ENCODE data around the gene FANCF.
"Not testable (repeated sequence)": the region's sequence is repeated elsewhere in the genome, so short reads cannot be mapped to it uniquely, and the experiment has no call there.

Gene FANCF

GRCh38 chr11:22625448-22626287 is at the start of gene FANCF:
Gene FANCF, minus strand, starts transcription at chr11:22625823. Its CDS starts 13 bp downstream, at chr11:22625810.
- peak; percentile 98 for DNase-seq

DNA sequence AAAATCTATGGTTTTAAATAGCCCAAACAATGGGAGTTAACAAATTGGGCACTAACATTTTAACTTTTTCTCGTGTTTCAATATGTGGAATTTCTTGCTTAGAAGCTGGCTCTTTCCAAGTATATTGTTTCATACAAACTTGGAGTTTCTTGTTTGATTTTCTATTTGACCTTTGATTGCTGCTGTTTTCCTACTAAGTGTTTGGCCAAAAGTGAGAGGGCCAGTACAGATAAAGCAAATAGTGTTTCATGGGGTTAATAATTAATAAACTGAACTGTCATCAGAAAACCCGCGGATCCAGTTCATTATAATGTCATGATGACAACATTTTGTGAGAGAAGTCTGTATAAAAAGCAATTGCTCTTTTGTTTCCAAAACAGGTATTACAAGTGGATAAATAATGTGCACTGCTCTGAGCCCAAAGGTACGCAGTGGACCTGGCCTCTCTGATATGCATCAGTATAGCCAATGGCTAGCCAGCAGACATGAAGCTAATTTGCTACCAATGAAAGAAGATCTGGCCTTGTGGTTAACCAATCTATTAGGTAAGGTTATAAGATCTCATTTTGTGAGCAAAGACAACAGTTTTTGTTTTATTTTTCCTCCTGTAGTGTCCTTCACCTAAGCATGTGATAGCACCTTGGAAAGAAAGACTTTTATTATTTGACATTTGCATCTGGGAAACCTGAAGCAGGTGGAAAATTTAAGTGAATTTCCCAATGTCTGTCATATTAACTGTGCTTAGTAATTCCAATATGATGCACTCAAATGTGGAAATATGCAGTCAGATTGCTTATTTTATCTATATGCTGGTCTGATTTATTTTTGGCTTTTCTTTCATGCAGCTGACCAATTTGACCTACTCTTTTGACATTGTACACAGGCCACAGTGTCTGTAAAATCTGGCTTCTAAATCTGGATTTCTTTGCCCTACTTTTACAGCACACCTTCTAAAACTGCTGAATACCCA is 49.1 kb upstream of the FANCF start:
- DNase-seq = no peak

DNA sequence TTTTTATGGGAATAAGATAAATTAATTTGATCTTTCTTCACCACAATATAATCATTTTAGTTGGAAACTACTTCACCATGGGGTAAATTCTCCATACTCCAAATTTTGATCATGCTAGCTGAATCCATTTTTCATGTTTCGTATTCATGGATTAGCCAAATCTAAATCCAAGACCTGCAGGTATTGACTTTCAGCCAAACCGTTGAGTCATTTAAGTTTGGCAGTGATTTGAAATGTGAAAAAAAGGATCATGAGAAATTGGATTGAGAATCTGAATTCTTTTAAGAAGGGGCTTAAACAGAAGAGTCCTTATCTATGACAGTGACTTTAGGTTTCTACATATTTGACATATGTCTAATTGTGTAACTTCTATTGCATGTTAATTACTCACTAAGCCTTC is 46.1 kb upstream of the FANCF start:
- DNase-seq = no peak

DNA sequence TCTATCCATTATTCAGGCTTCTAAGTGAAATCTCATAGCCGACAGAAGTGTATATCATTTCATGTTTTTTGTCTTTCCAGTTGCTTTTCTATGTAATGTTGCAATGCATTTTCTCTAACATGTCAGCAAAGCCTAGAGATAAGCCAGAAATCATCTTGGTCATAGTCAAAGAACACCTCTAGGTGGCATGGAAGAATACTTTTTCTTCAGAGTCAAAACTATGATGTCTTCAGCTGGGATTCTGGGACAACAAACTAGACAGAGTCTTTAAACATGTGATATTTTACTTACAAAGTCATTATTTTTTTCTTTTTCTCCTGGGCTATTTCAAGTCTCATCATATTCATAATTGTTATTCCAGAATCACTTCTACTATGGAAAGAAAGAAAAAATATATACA is 45.2 kb upstream of the FANCF start:
- DNase-seq = peak; percentile 67

- no peak for DNase-seq
Measured at GRCh38 chr11:22669368-22669767, 43.7 kb upstream of the FANCF start.

DNA sequence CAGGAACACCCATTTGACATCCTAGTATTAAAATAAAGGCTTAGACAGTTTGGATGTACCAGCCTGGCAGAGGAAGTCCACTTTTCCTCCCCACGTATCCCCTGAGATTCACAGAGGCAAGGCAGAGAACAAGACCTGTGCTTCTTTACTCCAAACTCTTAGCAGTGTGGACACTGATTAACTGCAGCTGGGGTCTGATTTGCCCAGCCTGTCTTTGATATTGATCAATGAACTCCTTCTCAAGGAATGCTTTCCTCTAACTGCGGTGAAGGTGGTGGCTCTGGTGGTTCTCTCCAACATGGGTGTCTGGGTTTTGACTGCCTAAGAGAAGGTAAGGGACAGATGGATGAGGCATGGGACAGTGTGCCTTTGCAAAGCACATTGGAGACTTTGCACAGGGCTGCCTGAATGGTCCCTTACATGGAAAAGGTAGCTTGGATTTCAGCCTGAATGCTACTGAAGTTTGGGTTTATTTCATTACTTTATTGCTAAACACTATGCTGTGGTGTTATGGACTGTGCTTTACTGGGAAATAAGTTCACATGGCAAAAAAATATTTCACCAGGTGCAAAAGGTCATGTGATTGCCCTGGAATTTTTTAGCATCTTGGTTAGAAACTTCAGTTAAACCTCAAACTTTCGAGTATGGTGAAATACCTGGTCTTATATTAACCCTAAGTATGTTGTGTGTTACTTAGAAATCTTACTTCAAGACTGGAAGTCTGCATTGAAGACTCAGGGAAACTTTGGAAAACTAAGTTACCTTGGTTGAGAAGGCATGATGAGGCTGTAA is 42.6 kb upstream of the FANCF start:
- no peak for DNase-seq

DNA sequence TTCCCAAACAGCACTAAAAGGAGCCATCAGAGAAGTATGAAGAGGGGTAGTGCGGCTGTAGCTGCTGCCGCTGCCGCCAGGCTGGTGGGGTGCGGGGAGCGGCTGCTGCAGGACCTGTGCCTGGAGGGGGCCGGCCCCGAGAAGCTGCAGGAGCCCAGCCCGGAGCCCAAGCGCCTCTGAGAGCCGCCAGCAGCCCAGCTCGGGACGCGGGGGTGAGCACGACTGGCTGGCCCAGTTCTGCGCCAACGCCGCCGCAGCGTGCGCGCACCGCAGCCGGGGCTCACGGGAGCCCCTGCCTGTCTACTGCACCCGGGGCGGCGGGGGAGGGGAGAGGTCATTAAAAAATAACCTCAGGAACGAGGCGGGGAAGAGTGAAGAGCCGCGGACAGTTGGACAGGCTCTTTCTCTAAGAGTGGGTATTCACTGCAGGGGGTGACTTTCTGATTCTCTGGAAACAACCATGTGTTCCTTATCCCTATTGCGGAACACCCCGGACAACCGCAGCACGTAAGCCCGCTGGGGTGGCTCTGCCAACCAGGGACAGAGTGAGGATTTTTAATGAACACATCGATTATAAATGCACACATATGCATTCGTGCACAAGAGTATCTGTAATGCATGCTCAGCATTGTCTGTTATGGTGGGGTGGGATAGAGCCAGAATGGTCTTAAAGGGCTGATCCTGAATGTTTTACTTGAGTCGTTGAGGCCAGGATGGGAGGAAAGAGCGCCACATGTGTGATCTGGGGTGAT is 41.2 kb upstream of the FANCF start:
- DNase-seq = peak; percentile 28

GRCh38 chr11:22666325-22666687 is 40.7 kb upstream of the FANCF start, which contains the start of gene GAS2:
Gene GAS2, plus strand, starts transcription at chr11:22666611. Its CDS starts 8,259 bp downstream, at chr11:22674870.
- DNase-seq = no peak

- no peak for DNase-seq
Measured at GRCh38 chr11:22659783-22660182, 34.2 kb upstream of the FANCF start.

DNA sequence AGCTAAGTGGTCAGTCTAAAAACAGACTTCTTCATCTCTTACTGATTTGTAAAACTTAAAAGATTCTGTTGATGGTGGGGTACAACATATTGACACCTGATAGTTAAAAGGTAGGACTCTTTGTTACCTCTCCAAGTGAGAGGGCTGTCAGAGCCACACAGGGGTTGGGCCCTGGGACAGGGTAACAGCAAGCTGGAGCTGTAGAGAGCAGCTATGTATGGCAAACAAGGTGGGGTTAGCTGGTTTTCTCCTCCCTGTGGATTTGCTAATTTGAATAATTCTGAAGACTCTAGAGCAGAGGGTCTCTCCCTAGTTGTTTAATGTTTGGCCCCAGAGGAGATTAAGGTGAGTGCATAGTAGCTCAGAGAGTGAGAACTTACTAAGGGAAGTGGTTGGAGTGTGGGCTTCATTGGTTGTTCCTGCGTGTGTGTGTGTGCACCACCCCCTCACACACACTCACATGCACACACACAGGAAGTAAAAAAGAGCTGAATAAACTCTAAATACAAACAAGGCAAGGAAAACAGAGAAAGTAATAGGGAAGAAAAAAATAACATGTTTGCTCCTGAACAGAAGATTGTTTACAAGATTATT is 31.6 kb upstream of the FANCF start:
- peak; percentile 19 for DNase-seq

- DNase-seq = peak; percentile 39
Measured at GRCh38 chr11:22656130-22656529, 30.5 kb upstream of the FANCF start.

DNA sequence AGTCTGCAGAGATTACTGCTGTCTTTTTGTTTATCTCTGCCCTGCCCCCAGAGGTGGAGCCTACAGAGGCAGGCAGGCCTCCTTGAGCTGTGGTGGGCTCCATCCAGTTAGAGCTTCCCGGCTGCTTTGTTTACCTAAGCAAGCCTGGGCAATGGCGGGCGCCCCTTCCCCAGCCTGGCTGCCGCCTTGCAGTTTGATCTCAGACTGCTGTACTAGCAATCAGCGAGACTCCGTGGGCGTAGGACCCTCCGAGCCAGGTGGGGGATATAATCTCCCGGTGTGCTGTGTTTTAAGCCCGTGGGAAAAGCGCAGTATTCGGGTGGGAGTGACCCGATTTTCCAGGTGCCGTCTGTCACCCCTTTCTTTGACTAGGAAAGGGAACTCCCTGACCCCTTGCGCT is 26.7 kb upstream of the FANCF start:
- DNase-seq = not testable (repeated sequence)

GRCh38 chr11:22641559-22641958 is 15.9 kb upstream of the FANCF start:
- DNase-seq = no peak

DNA sequence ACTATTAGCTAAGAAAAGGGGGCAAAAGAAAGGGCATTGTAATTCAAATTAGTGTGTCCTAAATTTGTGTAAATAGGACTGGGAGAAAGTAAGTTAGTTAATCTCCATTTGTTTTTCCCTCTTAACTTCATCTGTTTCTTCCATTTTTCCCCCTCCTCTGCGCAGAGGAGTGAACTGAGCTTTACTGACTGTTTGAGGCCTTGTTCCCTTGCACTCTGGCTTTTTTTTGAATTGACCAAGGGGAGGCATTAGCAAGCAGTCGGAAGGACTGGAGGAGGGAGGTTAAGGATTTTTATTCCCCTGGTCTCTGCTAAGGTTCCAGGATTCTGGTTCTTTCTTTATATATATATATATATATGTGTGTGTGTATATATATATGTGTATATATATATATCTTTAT is 15.2 kb upstream of the FANCF start:
- no peak for DNase-seq

- DNase-seq = no peak
Measured at GRCh38 chr11:22635689-22636088, 10.1 kb upstream of the FANCF start.

DNA sequence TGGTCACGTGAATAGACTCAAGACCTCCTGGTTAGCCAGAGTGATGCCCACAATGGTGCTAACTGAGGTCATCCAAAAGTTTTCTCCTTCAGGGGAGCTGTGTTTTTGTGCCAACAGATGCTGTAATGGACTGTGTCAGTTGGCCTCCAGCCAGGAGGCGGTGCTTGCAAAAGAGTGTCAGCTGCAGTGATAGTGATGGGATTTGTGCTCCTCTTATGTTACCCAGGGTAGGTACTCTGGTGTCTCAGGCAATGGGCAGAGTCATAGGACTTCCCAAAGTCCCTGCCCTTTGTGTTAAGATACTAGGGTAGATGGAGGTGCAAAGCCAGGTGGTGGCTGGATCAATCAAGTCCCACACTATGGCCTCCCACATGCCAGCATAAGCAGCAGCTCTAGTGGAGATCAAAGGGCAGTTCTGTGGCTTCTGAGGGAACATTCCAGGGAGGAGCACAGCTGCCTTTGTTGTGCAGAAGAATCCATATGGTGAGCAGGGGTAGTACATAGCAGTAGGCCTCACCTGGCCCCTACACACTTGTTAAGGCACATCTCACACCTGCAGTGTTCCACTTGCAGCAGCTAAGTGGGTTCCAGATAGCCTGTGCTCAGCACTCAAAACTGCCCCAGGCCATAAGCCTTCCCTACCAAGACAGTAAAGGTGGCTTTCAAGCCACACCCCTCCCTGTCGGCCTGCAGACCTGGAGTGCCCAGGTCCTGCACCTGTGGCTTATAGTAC is 9.4 kb upstream of the FANCF start:
- peak; percentile 12 for DNase-seq

- DNase-seq = no peak
Measured at GRCh38 chr11:22633354-22633902, 7.8 kb upstream of the FANCF start.

DNA sequence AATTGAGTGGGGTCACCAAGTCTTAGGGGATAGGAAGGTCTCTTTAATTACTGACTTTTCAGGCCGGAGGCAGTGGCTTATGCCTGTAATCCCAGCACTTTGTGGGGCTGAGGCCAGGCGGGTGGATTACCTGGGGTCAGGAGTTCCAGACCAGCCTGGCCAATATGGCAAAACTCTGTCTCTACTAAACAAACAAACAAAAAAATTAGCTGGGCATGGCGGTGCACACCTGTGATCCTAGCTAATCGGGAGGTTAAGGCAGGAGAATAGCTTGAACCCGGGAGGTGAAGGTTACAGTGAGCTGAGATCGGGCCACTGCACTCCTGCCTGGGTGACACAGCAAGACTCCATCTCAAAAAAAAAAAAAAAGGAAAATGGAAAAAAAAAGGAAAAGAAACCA is 1.8 kb upstream of the FANCF start:
- DNase-seq = no peak

DNA sequence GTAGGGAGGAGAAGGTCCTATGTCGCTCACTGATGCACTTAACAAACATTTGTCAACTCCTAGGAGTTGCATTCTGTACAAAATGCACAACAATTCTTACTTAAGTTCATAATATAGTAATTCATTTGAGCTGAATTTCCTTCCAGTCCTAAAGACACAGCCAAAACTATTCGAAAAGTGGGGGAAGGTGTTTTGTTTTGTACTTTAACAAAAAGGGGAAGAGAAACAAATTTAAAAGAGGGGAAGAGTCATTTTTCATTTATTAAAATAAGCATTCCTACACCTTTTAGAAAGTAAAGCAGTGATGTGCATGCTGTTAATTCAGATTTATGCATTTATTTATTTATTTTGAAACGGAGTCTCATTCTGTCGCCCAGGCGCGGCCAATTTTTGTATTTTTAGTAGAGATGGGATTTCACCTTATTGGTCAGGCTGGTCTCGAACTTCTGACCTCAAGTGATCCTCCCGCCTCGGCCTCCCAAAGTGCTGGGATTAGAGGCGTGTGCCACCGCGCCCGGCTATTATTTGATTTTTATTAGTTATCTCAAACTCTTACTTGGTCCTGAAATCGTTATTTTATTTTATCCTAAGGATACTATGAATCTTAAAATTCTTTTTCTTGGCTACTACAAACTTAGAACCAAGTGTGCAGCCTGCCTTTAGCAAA is 1.1 kb upstream of the FANCF start:
- DNase-seq = peak; percentile 25

Data from hematopoietic multipotent progenitor cell treated with erythropoietin and hydrocortisone succinate and interleukin-3 and kit ligand, for 4 days (in vitro differentiated cells).